ENCODE data around the gene OBSCN.

DNA sequence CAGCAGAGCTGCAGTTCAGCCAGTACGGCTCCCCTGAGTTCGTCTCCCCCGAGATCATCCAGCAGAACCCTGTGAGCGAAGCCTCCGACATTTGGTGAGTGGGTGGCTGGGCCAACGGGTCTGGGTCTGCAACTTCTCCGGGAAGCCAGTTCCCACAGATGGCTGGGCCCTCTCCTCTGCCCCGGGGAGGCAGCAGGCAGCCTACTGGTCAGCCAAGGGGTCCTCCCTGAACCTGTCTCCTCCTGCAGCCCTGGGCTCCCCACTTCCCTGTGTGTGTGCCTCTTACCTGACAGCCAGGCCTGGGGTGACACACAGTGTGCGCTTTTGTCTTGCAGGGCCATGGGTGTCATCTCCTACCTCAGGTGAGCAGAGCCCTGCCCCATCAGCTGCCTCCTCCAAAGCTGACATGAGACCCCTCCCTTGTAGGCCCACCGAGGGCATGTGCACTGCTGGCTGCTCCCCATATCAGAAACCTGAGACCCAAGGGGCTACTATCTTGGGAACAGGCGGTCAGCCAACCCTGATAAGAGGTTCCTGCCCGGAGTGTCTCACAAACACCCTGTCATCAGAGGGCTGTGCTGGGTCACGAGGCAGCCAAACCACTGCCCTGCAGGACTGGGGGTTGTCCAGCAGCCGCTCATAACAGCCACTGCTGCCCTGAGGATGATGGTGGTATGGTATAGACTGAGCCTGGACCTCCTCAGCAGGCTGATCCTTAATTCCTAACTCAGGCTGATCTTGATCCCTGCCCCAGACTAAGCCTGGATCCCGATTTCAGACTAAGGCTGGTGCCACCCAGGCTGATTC, 161.2 kb downstream of the OBSCN start:
- TF ChIP-seq, protein P1, sequence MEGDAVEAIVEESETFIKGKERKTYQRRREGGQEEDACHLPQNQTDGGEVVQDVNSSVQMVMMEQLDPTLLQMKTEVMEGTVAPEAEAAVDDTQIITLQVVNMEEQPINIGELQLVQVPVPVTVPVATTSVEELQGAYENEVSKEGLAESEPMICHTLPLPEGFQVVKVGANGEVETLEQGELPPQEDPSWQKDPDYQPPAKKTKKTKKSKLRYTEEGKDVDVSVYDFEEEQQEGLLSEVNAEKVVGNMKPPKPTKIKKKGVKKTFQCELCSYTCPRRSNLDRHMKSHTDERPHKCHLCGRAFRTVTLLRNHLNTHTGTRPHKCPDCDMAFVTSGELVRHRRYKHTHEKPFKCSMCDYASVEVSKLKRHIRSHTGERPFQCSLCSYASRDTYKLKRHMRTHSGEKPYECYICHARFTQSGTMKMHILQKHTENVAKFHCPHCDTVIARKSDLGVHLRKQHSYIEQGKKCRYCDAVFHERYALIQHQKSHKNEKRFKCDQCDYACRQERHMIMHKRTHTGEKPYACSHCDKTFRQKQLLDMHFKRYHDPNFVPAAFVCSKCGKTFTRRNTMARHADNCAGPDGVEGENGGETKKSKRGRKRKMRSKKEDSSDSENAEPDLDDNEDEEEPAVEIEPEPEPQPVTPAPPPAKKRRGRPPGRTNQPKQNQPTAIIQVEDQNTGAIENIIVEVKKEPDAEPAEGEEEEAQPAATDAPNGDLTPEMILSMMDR (IDR thresholded peaks at IDR 0.05; ENCODE audit: insufficient read depth, low read depth, low read length) = no peak
- TF ChIP-seq EZH2 (IDR thresholded peaks at IDR 0.05; ENCODE audit: insufficient read depth, low read length) = no peak
